GM13977 (cell line): Measurements from ENCODE around the gene GMPR2.

Experiments used
- DNase-seq: peaks from one replicate; pipeline ENCODE4 v3.0.0; 2012; ENCODE audit warnings: low spot score
- CTCF ChIP-seq: IDR thresholded peaks from 2 replicates; pipeline ENCODE4 v1.5.1; 2012; ENCODE audit warnings: mild to moderate bottlenecking, control low read depth; ENCODE audit not compliant: insufficient read depth; ENCODE audit errors: extremely low read depth, missing control alignments
- in situ Hi-C: fragments of 300-500 bp; cut with MboI; formaldehyde crosslinking; loops from one replicate; pipeline ENCODE4 v1.12.0; 2022; ENCODE audit warnings: low sequenced_read_pairs, low pct_unique_long_range_greater_than_20kb, mixed read lengths, inconsistent platforms; ENCODE audit not compliant: unreplicated experiment

GMPR2 gene

DNA sequence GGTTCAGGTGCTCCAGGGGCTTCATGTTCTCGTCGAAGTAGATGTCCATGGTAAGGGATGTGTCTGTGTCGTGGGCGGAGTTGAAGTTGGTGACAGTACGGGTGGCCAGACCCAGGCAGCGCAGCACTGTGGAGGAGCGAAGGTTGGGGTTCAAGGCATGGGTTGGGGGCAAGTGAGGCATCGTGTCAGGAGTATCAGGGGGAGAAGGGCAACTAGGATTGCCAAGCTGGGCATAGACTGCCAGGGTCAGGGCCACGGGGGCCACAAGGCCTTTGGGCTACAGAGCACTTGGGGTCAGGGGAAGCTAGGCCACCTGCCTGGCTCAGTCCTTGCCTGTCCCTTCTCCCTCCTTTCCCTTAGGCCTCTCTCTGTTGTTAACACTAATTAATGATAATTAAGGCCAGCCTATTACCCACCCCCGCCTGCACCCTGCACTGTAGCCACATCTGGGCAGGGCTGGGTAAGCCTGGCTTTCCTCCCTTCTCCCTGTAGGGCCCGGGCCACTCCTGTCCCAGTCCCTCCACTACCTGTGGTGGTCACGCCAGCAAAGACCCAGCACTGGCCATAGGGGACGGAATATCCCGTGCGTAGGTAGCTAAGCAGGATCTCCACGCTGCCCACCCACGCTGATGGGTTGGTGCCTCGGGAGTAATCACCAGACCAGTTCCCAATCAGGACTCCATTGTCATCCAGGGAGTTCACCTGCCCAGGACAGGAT, 26.0 kb downstream of the GMPR2 start:
- DNase-seq = no peak
- TF ChIP-seq CTCF = no peak
- in situ Hi-C loops = no loop called here

- no peak for TF ChIP-seq CTCF
- in situ Hi-C loops = no loop called here
- no peak for DNase-seq
Observed at GRCh38 chr14:24259282-24260025, 26.7 kb downstream of the GMPR2 start.

DNA sequence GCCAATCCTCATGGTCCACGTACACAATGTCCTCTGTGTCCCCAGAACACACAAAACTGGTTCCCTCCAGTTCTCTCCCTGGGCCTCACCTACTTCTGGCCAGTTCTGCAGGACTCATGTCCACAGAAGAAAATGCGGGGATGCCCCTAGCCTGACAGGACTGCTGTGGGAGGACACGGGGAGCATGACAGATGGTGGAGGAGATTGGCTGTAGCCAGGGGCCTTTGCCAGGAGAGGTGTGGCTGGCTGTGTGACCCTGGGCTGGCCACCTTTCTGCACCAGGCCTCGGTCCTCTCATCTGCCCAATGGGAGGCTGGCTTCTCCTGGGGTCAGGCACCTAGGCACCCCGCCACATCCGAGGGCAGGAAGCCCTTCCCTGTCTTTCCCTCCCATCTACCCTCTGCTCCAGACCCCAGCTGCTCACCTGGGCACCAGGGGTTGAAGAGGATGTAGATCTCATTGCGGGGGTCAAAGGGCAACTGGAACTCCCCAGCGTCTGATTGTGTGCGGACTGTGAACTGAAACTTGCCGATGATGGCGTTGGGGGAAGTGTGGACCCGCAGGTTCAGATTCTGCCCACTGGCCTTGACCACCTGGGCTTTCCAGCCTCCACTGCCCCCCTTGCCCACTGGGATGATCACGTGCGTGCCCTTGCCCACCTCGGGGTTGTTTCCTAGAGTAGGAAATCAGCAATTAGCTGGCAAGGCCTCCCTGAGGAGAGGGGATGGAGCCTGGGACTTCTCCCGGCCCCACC, 27.5 kb downstream of the GMPR2 start:
- in situ Hi-C loops = no loop called here
- no peak for TF ChIP-seq CTCF
- no peak for DNase-seq

DNA sequence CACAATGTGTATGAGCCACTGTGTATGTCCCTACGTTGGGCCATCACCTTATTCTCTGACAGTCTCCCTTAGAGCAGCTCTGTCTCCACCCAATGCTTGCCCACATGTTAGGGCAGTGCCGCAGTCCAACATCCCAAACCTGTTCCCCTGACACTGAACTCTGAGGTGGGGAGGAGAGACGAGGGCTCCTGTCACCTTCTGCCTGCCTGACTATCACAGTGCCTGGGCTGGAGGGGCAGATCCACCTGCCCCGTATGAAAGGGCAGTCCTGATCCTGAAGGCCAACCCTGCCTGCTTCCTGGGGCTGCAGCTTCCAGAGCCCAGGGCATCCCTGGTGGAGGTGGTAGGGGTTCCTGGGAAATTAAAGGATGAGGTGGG, 28.0 kb downstream of the GMPR2 start:
- TF ChIP-seq CTCF = no peak
- in situ Hi-C loops = no loop called here
- no peak for DNase-seq

GRCh38 chr14:24261256-24261968, 28.7 kb downstream of the GMPR2 start:
- no peak for DNase-seq
- no peak for TF ChIP-seq CTCF
- in situ Hi-C loops = no loop called here

DNA sequence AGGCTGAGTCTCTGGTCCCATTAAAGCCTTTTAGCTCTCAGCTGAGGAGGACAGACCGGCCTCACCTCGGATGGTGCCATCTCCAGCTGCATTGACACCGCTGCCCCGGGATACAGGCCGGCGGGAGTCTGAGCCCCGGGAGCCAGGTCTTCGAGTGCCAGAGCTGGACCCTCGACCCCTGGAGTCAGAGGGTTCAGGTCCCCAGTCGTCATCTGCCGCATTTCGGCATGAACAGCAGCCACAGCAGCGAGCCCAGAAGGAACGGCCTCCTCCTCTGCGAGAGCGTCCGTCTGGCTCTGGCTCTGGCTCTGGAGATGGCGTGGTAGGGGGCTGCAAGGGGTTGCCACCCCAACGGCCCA, 29.2 kb downstream of the GMPR2 start:
- no peak for TF ChIP-seq CTCF
- no peak for DNase-seq
- in situ Hi-C loops = no loop called here
